EL (cell line): ENCODE measurements around the gene CDK17.
A peak's percentile ranks its signal among the peaks of the same experiment; 100 is the strongest.
"Not testable (repeated sequence)": the region's sequence is repeated elsewhere in the genome, so short reads cannot be mapped to it uniquely, and the experiment has no call there.

Experiments
- DNase-seq: peaks from one replicate; pipeline ENCODE4 v3.0.0-alpha.2; 2016

Gene CDK17

GRCh38 chr12:96399919-96400630, at the start of gene CDK17:
TSS of gene CDK17 (minus strand) at chr12:96400439. CDS start at chr12:96334836, 65,603 bp downstream.
- DNase-seq, result peak; percentile 84

- DNase-seq, result peak; percentile 57
These were observed 48.1 kb upstream of the CDK17 start for GRCh38 chr12:96448300-96448699.

- DNase-seq, result no peak
These were observed 47.0 kb upstream of the CDK17 start for GRCh38 chr12:96447256-96447655.

GRCh38 chr12:96445691-96446583, 45.7 kb upstream of the CDK17 start:
- DNase-seq, result peak; percentile 94

- no peak for DNase-seq
These were observed 44.2 kb upstream of the CDK17 start for GRCh38 chr12:96444399-96444798.

GRCh38 chr12:96442906-96443305, 42.7 kb upstream of the CDK17 start:
- no peak for DNase-seq

GRCh38 chr12:96441816-96442215, 41.6 kb upstream of the CDK17 start:
- DNase-seq, result no peak

GRCh38 chr12:96438330-96438729, 38.1 kb upstream of the CDK17 start:
- DNase-seq, result no peak

GRCh38 chr12:96437171-96437445, 36.9 kb upstream of the CDK17 start:
- DNase-seq, result no peak

GRCh38 chr12:96436366-96437170, 36.3 kb upstream of the CDK17 start:
- no peak for DNase-seq

GRCh38 chr12:96434107-96434506, 33.9 kb upstream of the CDK17 start:
- peak; percentile 82 for DNase-seq

- not testable (repeated sequence) for DNase-seq
These were observed 32.5 kb upstream of the CDK17 start for GRCh38 chr12:96432496-96433321.

- DNase-seq, result peak; percentile 36
These were observed 30.8 kb upstream of the CDK17 start for GRCh38 chr12:96431067-96431466.

- DNase-seq, result peak; percentile 100
These were observed 27.1 kb upstream of the CDK17 start for GRCh38 chr12:96427269-96427729.

GRCh38 chr12:96425951-96426350, 25.7 kb upstream of the CDK17 start:
- peak; percentile 59 for DNase-seq

GRCh38 chr12:96425321-96425720, 25.1 kb upstream of the CDK17 start:
- DNase-seq, result peak; percentile 90

GRCh38 chr12:96424601-96425000, 24.4 kb upstream of the CDK17 start:
- no peak for DNase-seq

- DNase-seq, result peak; percentile 68
These were observed 22.0 kb upstream of the CDK17 start for GRCh38 chr12:96422192-96422591.

- DNase-seq, result no peak
These were observed 20.8 kb upstream of the CDK17 start for GRCh38 chr12:96421014-96421413.

- no peak for DNase-seq
These were observed 20.1 kb upstream of the CDK17 start for GRCh38 chr12:96420277-96420835.

- DNase-seq, result no peak
These were observed 19.5 kb upstream of the CDK17 start for GRCh38 chr12:96419576-96420276.
